KOPT-K1 (cell line): ENCODE measurements around the gene TFDP1.
"Not testable (repeated sequence)": the region's sequence is repeated elsewhere in the genome, so short reads cannot be mapped to it uniquely, and the experiment has no call there.

Experiments used
- H3K27ac ChIP-seq: fragments of 200-600 bp; sonication (generic); 2 replicates; pipeline ENCODE4 v1.5.1; 2016; ENCODE audit warnings: antibody characterized with exemption, mild to moderate bottlenecking, low read depth, low read length; ENCODE audit not compliant: poor library complexity, severe bottlenecking
- H3K36me3 ChIP-seq: fragments of 200-600 bp; sonication (generic); 2 replicates; pipeline ENCODE4 v1.5.1; 2017; ENCODE audit warnings: antibody characterized with exemption, mild to moderate bottlenecking, low read length, moderate library complexity; ENCODE audit not compliant: insufficient read depth
- H3K9me3 ChIP-seq: fragments of 200-600 bp; sonication (generic); 2 replicates; pipeline ENCODE4 v1.5.1; 2017; ENCODE audit warnings: antibody characterized with exemption, low read length, mild to moderate bottlenecking; ENCODE audit not compliant: insufficient read depth, poor library complexity, severe bottlenecking

The TFDP1 gene

GRCh38 chr13:113594066-113594821, 9.7 kb downstream of the TFDP1 start:
- Histone ChIP-seq H3K36me3 (peaks cover 87% of the 10 kb centered on the region), H3K9me3 (peaks cover 23% of the 10 kb centered on the region)
- H3K27ac ChIP-seq = not testable (repeated sequence)

GRCh38 chr13:113595131-113595530, 10.6 kb downstream of the TFDP1 start:
- Histone ChIP-seq H3K27ac (no peak overlapping the region), H3K9me3 (peaks cover 32% of the 10 kb centered on the region), H3K36me3 (peaks cover 87% of the 10 kb centered on the region)

GRCh38 chr13:113596321-113597200, 12.0 kb downstream of the TFDP1 start:
- peaks cover 33% of the 10 kb centered on the region for H3K9me3 ChIP-seq
- H3K36me3 ChIP-seq = peaks cover 92% of the 10 kb centered on the region
- no peak overlapping the region for H3K27ac ChIP-seq

GRCh38 chr13:113597391-113598080, 13.0 kb downstream of the TFDP1 start:
- peaks cover 33% of the 10 kb centered on the region for H3K9me3 ChIP-seq
- no peak overlapping the region for H3K27ac ChIP-seq
- H3K36me3 ChIP-seq = peaks cover 94% of the 10 kb centered on the region

- H3K9me3 ChIP-seq = peaks cover 33% of the 10 kb centered on the region
- H3K36me3 ChIP-seq = peaks cover 94% of the 10 kb centered on the region
- no peak overlapping the region for H3K27ac ChIP-seq
These were observed 13.5 kb downstream of the TFDP1 start for GRCh38 chr13:113598081-113598410.

GRCh38 chr13:113598481-113598880, 13.9 kb downstream of the TFDP1 start:
- H3K9me3 ChIP-seq = peaks cover 33% of the 10 kb centered on the region
- peaks cover 93% of the 10 kb centered on the region for H3K36me3 ChIP-seq
- no peak overlapping the region for H3K27ac ChIP-seq

DNA sequence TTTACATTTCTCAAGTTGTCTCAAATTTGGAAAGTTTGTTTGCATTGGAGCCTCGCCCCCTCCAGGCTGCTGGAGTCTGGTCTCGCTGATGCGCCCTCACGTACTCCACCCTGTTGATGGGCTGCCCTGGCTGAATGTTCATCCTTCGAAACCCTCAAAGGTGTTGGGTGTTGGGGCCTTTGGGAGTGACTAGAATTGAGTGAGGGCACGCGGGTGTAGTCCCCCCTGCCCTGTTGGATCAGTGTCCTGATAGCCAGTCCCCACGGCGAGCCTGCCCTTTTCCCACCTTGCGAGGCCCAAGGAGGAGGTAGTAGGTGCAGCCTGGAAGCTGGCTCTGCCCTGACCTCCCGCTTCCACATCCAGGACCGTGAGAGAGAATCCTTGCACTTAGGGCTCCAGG, 14.8 kb downstream of the TFDP1 start:
- peaks cover 99% of the 10 kb centered on the region for H3K36me3 ChIP-seq

DNA sequence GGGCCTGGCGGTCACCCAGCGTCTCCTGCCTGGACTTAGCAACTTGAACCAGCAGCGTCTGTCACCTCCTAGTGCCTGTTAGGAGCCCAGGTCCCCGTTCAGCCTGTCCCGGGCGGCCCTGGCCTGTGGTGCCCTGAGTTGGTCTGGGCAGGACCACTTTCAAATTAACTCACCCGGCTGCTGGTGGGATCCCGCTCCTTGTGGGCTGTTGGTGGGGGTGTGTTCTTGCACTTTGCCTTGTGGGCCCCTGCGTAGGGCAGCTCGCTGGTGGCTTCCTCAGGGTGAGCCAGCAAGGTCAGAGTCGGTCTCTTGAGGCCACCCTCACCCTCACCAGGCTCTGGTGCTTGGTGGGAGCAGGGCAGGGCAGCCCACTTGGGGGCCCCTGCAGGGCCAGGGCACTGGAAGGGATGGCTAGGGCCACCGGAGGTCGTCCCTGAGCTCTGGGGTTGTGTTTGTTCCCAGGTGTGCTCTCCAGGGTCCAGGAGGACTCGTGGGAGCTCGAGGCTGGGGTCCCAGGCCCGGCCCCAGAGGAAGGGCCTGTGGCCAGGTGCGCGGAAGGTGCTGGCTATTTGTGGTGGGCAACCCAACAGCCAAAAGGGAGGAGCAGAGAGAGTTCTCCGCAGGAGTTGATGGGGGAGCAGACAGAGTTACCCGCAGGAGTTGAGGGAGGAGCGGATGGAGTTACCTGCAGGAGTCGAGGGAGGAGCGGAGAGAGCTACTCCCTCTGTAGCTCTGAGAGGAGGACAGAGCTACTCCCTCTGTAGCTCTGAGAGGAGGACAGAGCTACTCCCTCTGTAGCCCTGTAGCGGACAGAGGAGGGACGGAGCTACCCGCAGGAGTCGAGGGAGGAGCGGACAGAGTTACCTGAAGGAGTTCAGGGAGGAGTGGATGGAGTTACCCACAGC, 16.9 kb downstream of the TFDP1 start:
- H3K36me3 ChIP-seq = peaks cover 99% of the 10 kb centered on the region
- H3K27ac ChIP-seq = no peak overlapping the region
- peaks cover 33% of the 10 kb centered on the region for H3K9me3 ChIP-seq

More for the DNA sequence above, 14.8 kb downstream of the TFDP1 start:
- H3K9me3 ChIP-seq = peaks cover 33% of the 10 kb centered on the region
- H3K27ac ChIP-seq = no peak overlapping the region

- H3K36me3 ChIP-seq = peaks cover 99% of the 10 kb centered on the region
- H3K27ac ChIP-seq = no peak overlapping the region
These were observed 17.9 kb downstream of the TFDP1 start for GRCh38 chr13:113602291-113602988.

GRCh38 chr13:113603116-113603710, 18.7 kb downstream of the TFDP1 start:
- peaks cover 20% of the 10 kb centered on the region for H3K9me3 ChIP-seq
- peaks cover 99% of the 10 kb centered on the region for H3K36me3 ChIP-seq
- H3K27ac ChIP-seq = no peak overlapping the region

More at GRCh38 chr13:113602291-113602988, 17.9 kb downstream of the TFDP1 start:
- H3K9me3 ChIP-seq = peaks cover 28% of the 10 kb centered on the region

DNA sequence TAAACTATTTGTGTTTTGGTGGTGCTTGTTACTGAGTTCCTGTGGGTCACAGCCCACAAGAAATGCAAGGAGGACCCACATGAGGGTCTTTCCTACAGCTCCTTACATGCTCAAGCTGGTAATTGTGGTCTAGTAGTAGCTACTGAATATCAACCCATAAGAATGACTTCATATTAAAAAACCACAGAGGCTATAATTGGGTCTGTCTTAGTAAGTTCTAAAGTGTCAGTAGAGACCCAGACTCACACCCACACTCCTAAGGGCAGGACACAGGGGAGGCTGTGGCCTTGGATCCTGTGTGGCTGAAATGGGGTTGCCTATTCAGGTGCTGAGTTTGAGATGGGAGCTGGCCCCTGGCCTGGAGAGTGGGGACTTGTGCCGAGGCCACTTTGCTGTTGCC, 19.6 kb downstream of the TFDP1 start:
- H3K9me3 ChIP-seq = peaks cover 11% of the 10 kb centered on the region
- H3K36me3 ChIP-seq = peaks cover 99% of the 10 kb centered on the region
- H3K27ac ChIP-seq = no peak overlapping the region

GRCh38 chr13:113605461-113605860, 20.9 kb downstream of the TFDP1 start:
- Histone ChIP-seq H3K9me3 (no peaks in the 10 kb centered on the region), H3K36me3 (peaks cover 99% of the 10 kb centered on the region), H3K27ac (no peak overlapping the region)

GRCh38 chr13:113605866-113606438, 21.4 kb downstream of the TFDP1 start:
- Histone ChIP-seq H3K9me3 (no peaks in the 10 kb centered on the region), H3K36me3 (peaks cover 99% of the 10 kb centered on the region), H3K27ac (no peak overlapping the region)
